ENCODE measurements around the gene KLF11.
"Not testable (repeated sequence)": the region's sequence is repeated elsewhere in the genome, so short reads cannot be mapped to it uniquely, and the experiment has no call there.

Gene KLF11

GRCh38 chr2:10079870-10080535 lies 36.7 kb downstream of the KLF11 start, which contains the start of gene CYS1:
Gene CYS1 (minus strand): TSS chr2:10080411. CDS start chr2:10080223, 188 bp downstream.
- in situ Hi-C loops (cut with MboI; ENCODE audit: low sequenced_read_pairs): no loop called here

GRCh38 chr2:10080536-10081304 lies 37.4 kb downstream of the KLF11 start:
- in situ Hi-C loops (cut with MboI; ENCODE audit: low sequenced_read_pairs): no loop called here

GRCh38 chr2:10083046-10083445 lies 39.7 kb downstream of the KLF11 start:
- in situ Hi-C loops (cut with MboI; ENCODE audit: low sequenced_read_pairs): no loop called here

- in situ Hi-C loops (cut with MboI; ENCODE audit: low sequenced_read_pairs): no loop called here
These were observed 40.4 kb downstream of the KLF11 start for GRCh38 chr2:10083692-10084211.

DNA sequence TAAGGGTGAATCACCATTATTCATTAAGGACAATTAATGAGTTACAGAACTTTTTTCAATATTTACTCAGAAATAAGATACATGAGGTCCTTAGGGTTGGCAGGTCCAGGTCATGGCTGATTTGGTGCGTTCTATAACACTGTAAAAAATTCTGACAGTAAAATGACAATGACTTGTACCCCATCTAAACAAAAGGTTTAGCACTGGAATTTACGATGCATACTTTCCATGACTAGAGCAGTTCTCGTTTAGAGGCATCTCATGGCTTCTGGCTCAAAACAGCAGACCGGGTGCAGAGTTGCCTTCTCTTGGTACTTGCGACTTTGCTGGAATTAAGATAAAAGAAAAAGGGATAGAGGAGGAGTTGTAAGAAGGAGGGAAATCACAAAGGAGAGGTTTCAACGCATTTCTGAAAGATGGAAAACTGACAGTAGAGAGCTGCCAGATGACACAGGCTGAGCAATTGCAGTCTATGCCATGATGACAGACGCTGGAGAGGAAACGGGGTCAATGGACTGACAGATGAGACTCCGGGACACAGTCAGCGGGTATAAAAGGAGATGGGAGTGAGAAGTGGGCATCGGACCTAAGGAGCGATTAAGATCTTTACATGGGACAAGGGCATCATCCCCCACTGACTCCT lies 41.0 kb downstream of the KLF11 start:
- in situ Hi-C loops (cut with MboI; ENCODE audit: low sequenced_read_pairs): no loop called here

DNA sequence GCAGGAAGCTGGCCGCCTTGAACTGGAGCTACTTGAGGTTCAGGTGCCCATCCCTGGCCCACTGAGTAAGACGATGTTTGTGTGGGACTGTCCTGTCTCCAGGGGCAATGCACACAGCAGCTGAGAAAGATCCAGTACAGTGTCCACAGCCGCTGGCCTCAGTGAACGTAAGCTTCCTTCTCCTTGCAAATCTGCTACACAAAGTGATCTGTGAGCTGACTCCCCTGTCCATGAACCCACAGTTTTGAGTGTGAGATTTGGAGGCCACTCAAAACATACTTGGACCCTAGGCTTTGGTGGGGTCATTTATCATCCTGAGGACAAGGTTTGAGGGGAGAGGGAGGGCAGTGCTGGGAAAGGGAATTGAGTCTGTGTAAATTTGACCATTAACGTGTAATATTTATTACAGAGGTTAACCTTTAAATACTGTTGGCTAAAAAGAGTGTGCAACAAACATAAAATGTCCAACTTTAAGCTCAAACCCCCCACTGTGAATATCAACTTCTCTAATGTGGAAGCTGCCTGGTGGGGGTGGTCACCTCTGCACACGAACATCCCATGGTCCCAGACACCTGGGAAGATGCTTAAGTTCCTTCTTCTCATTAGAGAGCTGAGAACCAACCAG lies 41.8 kb downstream of the KLF11 start:
- in situ Hi-C loops (cut with MboI; ENCODE audit: low sequenced_read_pairs): no loop called here

DNA sequence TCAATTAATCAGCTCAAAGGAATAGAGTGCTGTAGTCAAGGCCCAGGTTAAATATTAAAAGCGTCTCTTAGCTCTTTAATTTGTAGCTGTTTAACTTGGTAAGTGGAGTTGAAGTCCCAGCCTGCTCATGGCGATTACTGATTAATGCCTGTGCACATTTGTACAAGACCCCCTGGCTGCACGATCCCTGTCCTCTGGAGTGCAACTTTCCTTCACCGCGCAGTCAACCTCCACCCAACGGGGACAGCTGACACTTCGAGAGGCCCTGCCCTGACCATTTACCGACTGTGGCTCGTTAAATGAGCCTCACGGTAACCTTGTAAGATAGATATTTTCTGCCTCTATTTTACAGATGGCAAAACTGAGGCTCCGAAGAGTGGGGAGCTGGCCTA lies 42.3 kb downstream of the KLF11 start:
- in situ Hi-C loops (cut with MboI; ENCODE audit: low sequenced_read_pairs): no loop called here

DNA sequence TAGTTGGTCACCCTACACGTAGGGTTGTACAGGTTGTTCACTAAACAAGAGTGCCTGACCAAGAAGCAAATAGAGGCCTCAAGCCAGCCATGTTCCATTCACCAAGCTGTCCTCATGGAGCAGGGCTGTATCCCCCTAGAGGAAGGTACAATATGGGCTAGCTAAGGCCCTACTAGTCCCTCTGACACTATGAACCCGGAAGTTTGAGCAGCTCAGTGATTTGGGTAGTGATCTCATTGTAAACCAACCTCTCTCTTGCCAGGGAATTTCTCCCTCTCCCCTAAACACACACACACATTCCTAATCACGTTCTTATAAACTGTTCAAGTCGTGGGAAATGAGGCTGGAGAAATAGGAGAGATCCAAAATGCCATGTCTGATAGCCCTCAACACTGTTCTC lies 43.6 kb downstream of the KLF11 start:
- in situ Hi-C loops (cut with MboI; ENCODE audit: low sequenced_read_pairs): no loop called here

GRCh38 chr2:10087360-10087759 lies 44.0 kb downstream of the KLF11 start:
- in situ Hi-C loops (cut with MboI; ENCODE audit: low sequenced_read_pairs): no loop called here

DNA sequence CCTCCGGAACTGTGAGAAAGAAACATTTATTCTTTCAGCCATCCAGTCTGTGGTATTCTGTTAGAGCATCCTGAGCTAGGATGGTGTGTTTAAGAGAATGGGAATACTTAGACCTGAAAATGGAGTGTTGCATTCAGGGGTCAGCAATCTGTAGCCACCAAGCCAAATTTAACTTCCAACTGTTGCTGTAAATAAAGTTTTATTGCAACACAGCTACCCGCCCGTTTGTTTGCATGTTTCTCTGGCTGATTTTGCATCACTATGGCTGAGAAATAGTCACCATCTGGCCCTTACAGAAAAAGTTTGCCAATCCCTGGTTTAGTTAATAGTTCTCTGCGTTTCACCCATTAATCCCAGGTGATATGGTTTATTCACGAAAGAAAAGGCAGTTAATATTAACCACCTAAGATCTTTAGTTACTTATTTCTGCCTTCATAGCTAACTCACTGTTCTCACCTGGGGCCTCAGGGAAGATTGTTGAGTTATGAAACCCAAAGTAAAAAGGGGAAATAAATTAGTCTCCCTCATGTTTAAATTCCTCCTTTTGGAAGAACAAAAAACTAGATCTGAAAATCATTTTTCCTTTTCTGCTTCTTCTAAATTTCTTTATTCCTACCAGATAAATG lies 46.3 kb downstream of the KLF11 start:
- in situ Hi-C loops (cut with MboI; ENCODE audit: low sequenced_read_pairs): no loop called here

GRCh38 chr2:10091182-10091888 lies 48.0 kb downstream of the KLF11 start:
- in situ Hi-C loops (cut with MboI; ENCODE audit: low sequenced_read_pairs): no loop called here

DNA sequence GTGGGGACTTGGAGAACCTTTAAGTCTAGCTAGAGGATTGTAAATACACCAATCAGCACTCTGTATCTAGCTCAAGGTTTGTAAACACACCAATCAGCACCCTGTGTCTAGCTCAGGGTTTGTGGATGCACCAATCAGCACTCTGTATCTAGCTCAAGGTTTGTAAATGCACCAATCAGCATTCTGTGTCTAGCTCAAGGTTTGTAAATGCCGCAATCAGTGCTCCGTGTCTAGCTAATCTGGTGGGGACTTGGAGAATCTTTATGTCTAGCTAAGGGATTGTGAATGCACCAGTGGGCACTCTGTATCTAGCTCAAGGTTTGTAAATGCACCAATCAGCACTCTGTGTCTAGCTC lies 48.5 kb downstream of the KLF11 start:
- in situ Hi-C loops (cut with MboI; ENCODE audit: low sequenced_read_pairs): not testable (repeated sequence)

GRCh38 chr2:10094271-10094814 lies 51.0 kb downstream of the KLF11 start:
- in situ Hi-C loops (cut with MboI; ENCODE audit: low sequenced_read_pairs): no loop called here

GRCh38 chr2:10095175-10095574 lies 51.8 kb downstream of the KLF11 start:
- in situ Hi-C loops (cut with MboI; ENCODE audit: low sequenced_read_pairs): no loop called here

DNA sequence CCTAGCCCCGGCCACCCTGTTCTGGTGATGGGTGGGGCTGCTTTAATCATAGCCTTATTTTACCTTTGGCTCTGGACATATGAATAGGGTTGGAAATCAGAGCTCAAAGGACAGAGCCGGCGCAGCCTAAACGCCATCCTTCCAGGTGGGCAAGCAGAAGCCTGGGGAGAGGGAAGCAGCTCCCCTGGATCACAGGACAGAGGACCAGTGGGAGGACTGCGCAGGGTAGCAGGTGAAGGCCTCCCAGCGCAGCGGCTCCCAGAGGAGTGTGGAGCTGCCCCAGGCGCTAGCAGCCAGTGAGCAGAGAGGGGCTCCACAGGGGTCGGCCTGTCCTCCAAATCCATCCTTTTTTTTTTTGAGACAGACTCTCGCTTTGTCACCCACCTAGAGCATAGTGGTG lies 53.3 kb downstream of the KLF11 start:
- in situ Hi-C loops (cut with MboI; ENCODE audit: low sequenced_read_pairs): no loop called here

DNA sequence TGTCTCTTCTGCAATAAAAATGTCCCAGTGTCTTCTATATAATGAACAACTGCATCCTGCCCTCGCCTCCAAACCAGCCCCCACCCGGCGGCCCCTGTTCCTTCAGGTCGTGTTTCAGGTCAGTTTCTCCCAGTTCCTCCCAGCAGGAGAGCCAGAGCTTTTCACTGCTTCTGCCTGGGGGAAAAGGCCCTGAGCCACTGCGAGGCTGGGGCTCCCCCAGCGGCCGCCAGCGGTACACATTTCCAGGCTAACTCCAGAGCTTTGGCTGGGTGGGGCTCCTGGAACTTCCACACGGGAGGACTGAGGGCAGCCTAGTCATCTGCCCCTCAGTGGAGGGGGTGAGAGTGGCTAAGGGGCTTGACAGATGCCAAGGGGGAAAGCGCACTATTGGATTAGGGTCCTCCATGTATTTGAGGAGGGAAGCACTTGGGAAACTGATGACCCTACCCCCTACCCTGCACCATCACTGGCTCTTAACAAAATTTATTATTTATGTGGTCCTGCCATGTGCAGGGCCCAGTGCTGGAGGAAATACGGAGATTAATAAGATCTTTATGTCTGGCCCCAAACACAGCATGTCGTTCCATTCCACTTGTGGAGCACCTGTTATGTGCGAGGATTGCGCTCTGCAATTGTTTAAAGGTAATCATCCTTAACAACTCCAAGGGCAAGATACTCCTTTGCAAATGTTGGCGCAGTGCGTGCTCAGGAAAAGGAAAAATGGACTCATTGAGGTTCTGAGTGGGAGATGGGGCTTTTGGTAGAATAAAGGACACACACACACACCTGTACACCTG lies 54.2 kb downstream of the KLF11 start:
- in situ Hi-C loops (cut with MboI; ENCODE audit: low sequenced_read_pairs): no loop called here

DNA sequence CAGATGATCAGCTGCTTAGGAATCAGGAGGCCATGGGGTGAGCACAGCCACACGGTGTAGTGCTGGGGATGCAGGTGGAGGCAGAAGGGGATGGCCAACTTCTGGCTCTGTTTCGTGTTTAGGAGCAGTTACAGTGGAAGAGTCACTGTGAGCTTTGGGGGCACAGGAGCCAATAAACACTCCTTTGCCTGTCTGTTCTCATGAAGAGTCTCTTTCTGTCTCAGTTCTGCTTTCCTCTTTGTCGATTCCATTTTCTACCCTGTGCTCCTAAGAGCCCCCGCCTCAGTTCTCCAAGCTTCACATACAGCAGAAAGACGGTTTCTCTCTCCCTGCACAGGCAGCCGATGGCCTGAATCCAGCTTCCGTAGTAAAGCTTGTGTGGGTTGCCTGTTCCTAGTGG lies 58.1 kb downstream of the KLF11 start:
- in situ Hi-C loops (cut with MboI; ENCODE audit: low sequenced_read_pairs): no loop called here

DNA sequence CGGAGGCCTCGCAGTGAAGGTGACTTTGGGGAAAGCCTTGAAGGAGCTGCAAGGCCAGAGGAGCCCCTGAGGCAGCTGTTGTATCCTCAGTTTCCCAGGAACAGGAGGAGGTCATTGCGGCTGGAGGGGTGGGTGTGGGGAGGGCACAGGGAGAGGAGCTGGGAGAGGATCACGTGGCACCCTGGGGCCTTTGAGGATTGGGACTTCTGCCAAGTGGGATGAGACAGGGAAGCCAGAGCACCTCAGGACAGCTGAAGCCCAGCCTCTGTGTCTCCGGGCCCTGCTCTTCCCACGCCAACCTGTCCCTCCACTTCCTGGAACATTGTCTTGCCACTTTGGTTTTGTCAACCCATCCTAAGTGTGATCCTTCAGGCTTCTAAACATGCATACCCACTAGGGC lies 59.8 kb downstream of the KLF11 start:
- in situ Hi-C loops (cut with MboI; ENCODE audit: low sequenced_read_pairs): no loop called here

Data from HL-60/S4 treated with retinoic acid at 250 ng/mL for 4 days and 3 days (cell line).